AG04450 (cell line): ENCODE data around the gene ADAMTSL5. TPM values are rescaled to one million over a fixed set of nuclear protein-coding genes. Genes with fewer than 3 reads are reported as not detected.

Source experiments
- CTCF ChIA-PET: fragments of 300-600, 350-600 bp; formaldehyde crosslinking; extraction: SDS; loops from one replicate; lab custom pipeline; 2022; ENCODE audit warnings: antibody characterized with exemption, inconsistent platforms; lab: Charles Lee
- POLR2A ChIA-PET: fragments of 350-600 bp; formaldehyde crosslinking; extraction: SDS; loops from one replicate; lab custom pipeline; 2021; ENCODE audit warnings: antibody characterized with exemption, inconsistent platforms; lab: Yijun Ruan, JAX
- DNase-seq: peaks from one replicate; pipeline ENCODE4 v3.0.0-alpha.2; 2011; ENCODE audit warnings: low read depth, low spot score
- H3K27ac ChIP-seq: one replicate; pipeline ENCODE4 v1.5.1; 2012; ENCODE audit warnings: low read depth, low read length, control low read depth
- H3K27me3 ChIP-seq: one replicate; pipeline ENCODE4 v1.6.0; 2012; ENCODE audit warnings: low read length; ENCODE audit not compliant: control insufficient read depth, insufficient read depth
- H3K4me3 ChIP-seq: 2 replicates; pipeline ENCODE4 v1.5.1; 2011; ENCODE audit warnings: mild to moderate bottlenecking, low read depth, low read length, control low read depth
- H3K9me3 ChIP-seq: 2 replicates; pipeline ENCODE4 v1.5.1; 2012; ENCODE audit warnings: low read length; ENCODE audit not compliant: control insufficient read depth, insufficient read depth
- CTCF ChIP-seq: IDR thresholded peaks from 2 replicates; pipeline ENCODE4 v1.5.1; 2011; ENCODE audit warnings: low read depth, low read length, control low read depth, inconsistent platforms
- polyA plus RNA-seq: library from polyadenylated mRNA; depleted of rRNA; stranded (reverse); fragments of >200 nt; gene quantifications from 2 replicates; pipeline ENCODE4 v1.2.3, GENCODE V29; 2011

The ADAMTSL5 gene
- polyA plus RNA-seq, 1 experiment: 5.6 TPM

GRCh38 chr19:1470055-1470304 lies 42.8 kb downstream of the ADAMTSL5 start:
- DNase-seq: no peak
- no peak for TF ChIP-seq CTCF
- Histone ChIP-seq H3K9me3 (no peaks in the 10 kb centered on the region; the same call in 1 of the 2 replicates), H3K27ac (no peak overlapping the region), H3K4me3 (no peak overlapping the region), H3K27me3 (peaks cover 57% of the 10 kb centered on the region)
- POLR2A ChIA-PET: no interaction called here
- CTCF ChIA-PET: no interaction called here

- Histone ChIP-seq H3K9me3 (no peaks in the 10 kb centered on the region; the same call in 1 of the 2 replicates), H3K27me3 (peaks cover 57% of the 10 kb centered on the region), H3K27ac (no peak overlapping the region), H3K4me3 (no peak overlapping the region)
- CTCF ChIA-PET: no interaction called here
- POLR2A ChIA-PET: no interaction called here
- DNase-seq: no peak
- TF ChIP-seq CTCF: no peak
Measured at GRCh38 chr19:1469255-1470054, 43.4 kb downstream of the ADAMTSL5 start.

- Histone ChIP-seq H3K9me3 (no peaks in the 10 kb centered on the region; the same call in 1 of the 2 replicates), H3K4me3 (no peak overlapping the region), H3K27me3 (peaks cover 57% of the 10 kb centered on the region), H3K27ac (no peak overlapping the region)
- ChIA-PET POLR2A (no interaction called here), CTCF (no interaction called here)
- DNase-seq: no peak
- no peak for TF ChIP-seq CTCF
Measured at GRCh38 chr19:1468821-1469254, 44.0 kb downstream of the ADAMTSL5 start.

- Histone ChIP-seq H3K4me3 (no peak overlapping the region), H3K9me3 (no peaks in the 10 kb centered on the region; the same call in 1 of the 2 replicates), H3K27me3 (peaks cover 54% of the 10 kb centered on the region), H3K27ac (no peak overlapping the region)
- CTCF ChIA-PET: no interaction called here
- POLR2A ChIA-PET: no interaction called here
- no peak for DNase-seq
- no peak for TF ChIP-seq CTCF
Measured at GRCh38 chr19:1468274-1468820, 44.5 kb downstream of the ADAMTSL5 start.

GRCh38 chr19:1467490-1468273 lies 45.1 kb downstream of the ADAMTSL5 start:
- H3K9me3 ChIP-seq: no peaks in the 10 kb centered on the region; the same call in 1 of the 2 replicates
- POLR2A ChIA-PET: no interaction called here
- no peak for TF ChIP-seq CTCF
- CTCF ChIA-PET: no interaction called here
- no peak overlapping the region for H3K4me3 ChIP-seq
- H3K27me3 ChIP-seq: peaks cover 49% of the 10 kb centered on the region
- H3K27ac ChIP-seq: no peak overlapping the region
- no peak for DNase-seq
